GM12878 (cell line): ENCODE results near the gene ADCY6. TPM values are rescaled to one million over a fixed set of nuclear protein-coding genes. Genes with fewer than 3 reads are reported as not detected.

Source experiments
- ATAC-seq: fragments of 200-7000 bp; cut with Tn5 transposase; 3 replicates; pipeline ENCODE4 v1.9.1; 2020; ENCODE audit warnings: mild to moderate bottlenecking, moderate library complexity
- BruUV-seq: library from RNA; stranded (reverse); fragments of 400-500 nt; replicated peaks from 2 replicates; lab custom pipeline; 2021; lab: Mats Ljungman, UMichigan
- CTCF ChIA-PET: fragments of 300-600 bp; sonication (Branson Sonifier 250); formaldehyde crosslinking; extraction: SDS; loops from one replicate; lab custom pipeline; 2021; ENCODE audit warnings: inconsistent platforms; lab: Yijun Ruan, JAX
- POLR2A ChIA-PET: fragments of 350-600 bp; formaldehyde crosslinking; extraction: SDS; loops from one replicate; lab custom pipeline; 2021; ENCODE audit warnings: inconsistent platforms; lab: Charles Lee
- RAD21 ChIA-PET: fragments of 300-600 bp; sonication (Branson Sonifier 250); formaldehyde crosslinking; loops from one replicate; lab custom pipeline; 2023; ENCODE audit warnings: antibody characterized with exemption; ENCODE audit not compliant: unreplicated experiment; lab: Charles Lee
- SMC1A ChIA-PET: fragments of 300-600 bp; sonication (Branson Sonifier 250); formaldehyde crosslinking; loops from one replicate; lab custom pipeline; 2023; ENCODE audit not compliant: unreplicated experiment, uncharacterized antibody; lab: Charles Lee
- DNase-seq: peaks from one replicate; pipeline ENCODE4 v3.0.0-alpha.2; 2011; ENCODE audit warnings: low read depth, low spot score
- FAIRE-seq: peaks from 3 replicates; lab custom pipeline; 2011; peaks lifted over from hg19 to GRCh38; lab: Jason Lieb, UNC
- H2AFZ ChIP-seq: 2 replicates; pipeline ENCODE4 v1.6.0; 2011; ENCODE audit warnings: low read depth, low read length, control low read depth; ENCODE audit not compliant: control insufficient read depth
- H3K27ac ChIP-seq: 2 replicates; pipeline ENCODE4 v1.5.1; 2011; ENCODE audit warnings: control low read depth; ENCODE audit not compliant: control insufficient read depth, insufficient read depth
- H3K27me3 ChIP-seq, 2 experiments: replicated peaks in 1 of 2; 2 replicates each; pipeline versions ENCODE4 v1.6.0 to v1.6.1; 2011; ENCODE audit warnings: low read length in 1 of 2; ENCODE audit not compliant: control insufficient read depth in 2 of 2, insufficient read depth in 2 of 2
- H3K36me3 ChIP-seq, 2 experiments: 2 replicates each; pipeline ENCODE4 v1.5.1; 2011; ENCODE audit warnings: low read length in 1 of 2; ENCODE audit not compliant: control insufficient read depth in 2 of 2, insufficient read depth in 2 of 2
- H3K4me1 ChIP-seq: 2 replicates; pipeline ENCODE4 v1.6.1; 2011; ENCODE audit warnings: mild to moderate bottlenecking, low read length, moderate library complexity, mixed read lengths; ENCODE audit not compliant: control insufficient read depth, insufficient read depth
- H3K4me2 ChIP-seq: 2 replicates; pipeline ENCODE4 v1.6.0; 2011; ENCODE audit warnings: control low read depth; ENCODE audit not compliant: control insufficient read depth, insufficient read depth
- H3K4me3 ChIP-seq: fragments of 200-600 bp; sonication (generic); 2 replicates; pipeline ENCODE4 v1.5.1; 2016
- H3K79me2 ChIP-seq: 2 replicates; pipeline ENCODE4 v1.6.0; 2011; ENCODE audit warnings: low read length; ENCODE audit not compliant: control insufficient read depth, insufficient read depth
- H3K9ac ChIP-seq: 2 replicates; pipeline ENCODE4 v1.8.0; 2011; ENCODE audit warnings: low read length, control low read depth, mixed read lengths; ENCODE audit not compliant: control insufficient read depth, insufficient read depth
- H3K9me3 ChIP-seq: replicated peaks from 3 replicates; pipeline ENCODE4 v1.5.1; 2011; ENCODE audit warnings: mild to moderate bottlenecking, low read length; ENCODE audit not compliant: control insufficient read depth, insufficient read depth
- H4K20me1 ChIP-seq: 2 replicates; pipeline ENCODE4 v1.6.0; 2011; ENCODE audit not compliant: control insufficient read depth, insufficient read depth
- CREB1 ChIP-seq: IDR thresholded peaks from 2 replicates; pipeline ENCODE4 v1.6.1; 2012; ENCODE audit warnings: low read depth, mild to moderate bottlenecking, inconsistent platforms
- KDM1A ChIP-seq: fragments of 200-600 bp; sonication (generic); IDR thresholded peaks from 2 replicates; pipeline ENCODE4 v1.6.1; 2016; ENCODE audit warnings: borderline replicate concordance
- MEF2A ChIP-seq: IDR thresholded peaks from 2 replicates; pipeline ENCODE4 v1.6.1; 2011; ENCODE audit warnings: low read depth, mild to moderate bottlenecking, low read length, moderate library complexity; ENCODE audit not compliant: insufficient read depth
- MTA2 ChIP-seq: fragments of 450-650 bp; IDR thresholded peaks from 2 replicates; pipeline ENCODE4 v1.6.1; 2016; ENCODE audit warnings: low read depth, mild to moderate bottlenecking, moderate library complexity
- MYC ChIP-seq: IDR thresholded peaks from 2 replicates; pipeline ENCODE4 v1.6.1; 2011; ENCODE audit warnings: mild to moderate bottlenecking, low read length, moderate library complexity, inconsistent platforms; ENCODE audit not compliant: insufficient read depth, insufficient replicate concordance, insufficient read length, severe bottlenecking
- RCOR1 ChIP-seq: conservative IDR thresholded peaks from 2 replicates; pipeline ENCODE4 v1.6.1; 2012; ENCODE audit warnings: low read depth, low read length, improper control_type of control experiment
- RFX5 ChIP-seq: IDR thresholded peaks from 2 replicates; pipeline ENCODE4 v1.6.1; 2011; ENCODE audit warnings: low read depth, low read length, improper control_type of control experiment
- SMARCA5 ChIP-seq: fragments of 450-650 bp; IDR thresholded peaks from 2 replicates; pipeline ENCODE4 v1.6.1; 2017; ENCODE audit warnings: mild to moderate bottlenecking
- SP1 ChIP-seq: IDR thresholded peaks from one replicate; pipeline ENCODE4 v1.6.1; 2011; ENCODE audit warnings: low read depth, low read length
- SPI1 ChIP-seq: IDR thresholded peaks from 2 replicates; pipeline ENCODE4 v1.6.1; 2011; ENCODE audit warnings: low read depth, mild to moderate bottlenecking, low read length, moderate library complexity, borderline replicate concordance; ENCODE audit not compliant: insufficient read depth
- SUPT20H ChIP-seq: IDR thresholded peaks from 2 replicates; pipeline ENCODE4 v1.6.1; 2011; ENCODE audit warnings: low read depth, mild to moderate bottlenecking, low read length, moderate library complexity, borderline replicate concordance; ENCODE audit not compliant: control insufficient read depth
- TCF12 ChIP-seq: IDR thresholded peaks from 2 replicates; pipeline ENCODE4 v1.6.1; 2011; ENCODE audit warnings: low read depth, mild to moderate bottlenecking, low read length
- ZNF274 ChIP-seq: IDR thresholded peaks from one replicate; pipeline ENCODE4 v1.8.0; 2011; ENCODE audit not compliant: insufficient read length, insufficient read depth
- WGBS: methylation state at CpG from one replicate; pipeline ENCODE4 v1.1.6; 2016; ENCODE audit warnings: low lambda C conversion rate; ENCODE audit not compliant: insufficient replicate concordance, insufficient coverage; ENCODE audit errors: missing lambda C conversion rate; 5-methylcytosine and 5-hydroxymethylcytosine counted together
- in situ Hi-C: fragments of 300-500 bp; cut with MboI; formaldehyde crosslinking; loops from 9 replicates; pipeline ENCODE4 v1.14.3; 2018; ENCODE audit warnings: mixed read lengths
- intact Hi-C: fragments of 100-400 bp; cut with micrococcal nuclease; formaldehyde crosslinking; loops from one replicate; pipeline ENCODE4 v1.14.2; 2022; ENCODE audit not compliant: unreplicated experiment
- polyA plus RNA-seq, 11 experiments: library from polyadenylated mRNA; depleted of rRNA in 4 of 11; unstranded in 6 of 11; stranded (reverse) in 5 of 11; fragments of >200 nt; fragmentation: Nextera tagmentation in 4 of 11; fragmentation: Illumina TruSeq in 1 of 11; extraction: Ambion mirVana in 4 of 11; extraction: Trizol in 1 of 11; gene quantifications; 1 replicate in 1 of 11; 2 replicates in 10 of 11; pipeline versions ENCODE4 v1.2.1 to v1.2.3, GENCODE V29; 2011 to 2016; ENCODE audit warnings: inconsistent platforms in 2 of 11, missing spikeins in 2 of 11, low read depth in 1 of 11
- total RNA-seq, 4 experiments: library from RNA; depleted of rRNA in 3 of 4; stranded (reverse); fragments of >200 nt in 3 of 4; fragmentation: Illumina TruSeq in 1 of 4; extraction: Trizol in 1 of 4; gene quantifications; 2 replicates each; pipeline versions ENCODE4 v1.2.1 to v1.2.3, GENCODE V29; 2013 to 2021
- TF ChIP-seq, protein P1 (sequence below): fragments of 450-650 bp; formaldehyde crosslinking; IDR thresholded peaks from 2 replicates; pipeline ENCODE4 v1.5.0; 2022; ENCODE audit warnings: mild to moderate bottlenecking, missing genetic modification characterization
- TF ChIP-seq, protein P2 (sequence below): fragments of 450-650 bp; IDR thresholded peaks from 2 replicates; pipeline ENCODE4 v1.6.1; 2016; ENCODE audit warnings: mild to moderate bottlenecking
- TF ChIP-seq, protein P3 (sequence below): fragments of 450-650 bp; formaldehyde crosslinking; IDR thresholded peaks from 2 replicates; pipeline ENCODE4 v1.4.0; 2022; ENCODE audit warnings: mild to moderate bottlenecking, moderate library complexity

Gene ADCY6
- total and polyA plus RNA-seq, 10 of the 15 experiments (the other 5 are each of a cell fraction or from before 2014, with no cell fraction given): 0.03 to 2.0 (median 0.14) TPM; not detected in 1

DNA sequence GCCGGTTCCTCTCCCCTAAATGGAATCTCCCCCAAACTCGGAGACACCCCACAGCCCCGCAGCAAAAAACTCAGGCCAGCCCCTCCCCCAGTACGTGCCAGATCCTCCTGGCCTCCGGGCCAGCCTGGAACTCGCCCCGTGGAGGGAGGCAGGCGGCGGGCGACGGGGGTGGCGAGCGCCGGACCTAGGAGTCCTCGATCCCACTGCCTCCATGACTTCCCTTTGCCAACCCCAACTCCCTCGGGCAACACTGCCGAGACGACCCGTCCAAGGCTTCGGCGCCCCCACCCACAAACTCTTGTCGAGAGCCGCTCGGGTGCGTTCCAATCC, 400 bp downstream of the ADCY6 start:
- Histone ChIP-seq H3K4me1 (no peaks in the 10 kb centered on the region), H3K4me3 (no peak overlapping the region), H3K79me2 (no peaks in the 10 kb centered on the region), H4K20me1 (no peaks in the 10 kb centered on the region), H3K27me3 (no peaks in the 10 kb centered on the region), H3K9me3 (no peaks in the 10 kb centered on the region), H3K27ac (no peak overlapping the region), H3K4me2 (no peak overlapping the region), H2AFZ (no peak overlapping the region), H3K36me3 (no peaks in the 10 kb centered on the region), H3K9ac (no peak overlapping the region)
- intact Hi-C loops: no loop called here
- DNase-seq: no peak
- peak; percentile 9 for ATAC-seq
- CTCF ChIA-PET: interaction anchor here (0.6 to 3.0 kb wide), 3 partner anchors 27 to 66 kb away, joined by 3 to 31 read pairs (median 17); no protein-coding TSS in a partner anchor
- SMC1A ChIA-PET: interaction anchor here (1.8 to 2.3 kb wide), 2 partner anchors 28 to 36 kb away, joined by 4 to 14 read pairs; no protein-coding TSS in a partner anchor
- in situ Hi-C loops: no loop called here
- 2% methylated on average over 25 of the region's 25 CpGs for WGBS
- FAIRE-seq: no peak
- BruUV-seq: no TSS peak
- RAD21 ChIA-PET: interaction anchor here (1.1 to 2.1 kb wide), 3 partner anchors 35 to 168 kb away, joined by 3 to 16 read pairs (median 5); no protein-coding TSS in a partner anchor
- POLR2A ChIA-PET: interaction anchor here (0.6 to 2.2 kb wide), 2 partner anchors 10 to 35 kb away, joined by 3 to 9 read pairs; no protein-coding TSS in a partner anchor
- TF ChIP-seq MTA2 (no peak), SMARCA5 (no peak), MYC (no peak), RFX5 (no peak), CREB1 (no peak), RCOR1 (no peak), MEF2A (no peak), SP1 (no peak), TCF12 (no peak), KDM1A (no peak), ZNF274 (no peak), SUPT20H (no peak), SPI1 (no peak)
- TF ChIP-seq, protein P1, sequence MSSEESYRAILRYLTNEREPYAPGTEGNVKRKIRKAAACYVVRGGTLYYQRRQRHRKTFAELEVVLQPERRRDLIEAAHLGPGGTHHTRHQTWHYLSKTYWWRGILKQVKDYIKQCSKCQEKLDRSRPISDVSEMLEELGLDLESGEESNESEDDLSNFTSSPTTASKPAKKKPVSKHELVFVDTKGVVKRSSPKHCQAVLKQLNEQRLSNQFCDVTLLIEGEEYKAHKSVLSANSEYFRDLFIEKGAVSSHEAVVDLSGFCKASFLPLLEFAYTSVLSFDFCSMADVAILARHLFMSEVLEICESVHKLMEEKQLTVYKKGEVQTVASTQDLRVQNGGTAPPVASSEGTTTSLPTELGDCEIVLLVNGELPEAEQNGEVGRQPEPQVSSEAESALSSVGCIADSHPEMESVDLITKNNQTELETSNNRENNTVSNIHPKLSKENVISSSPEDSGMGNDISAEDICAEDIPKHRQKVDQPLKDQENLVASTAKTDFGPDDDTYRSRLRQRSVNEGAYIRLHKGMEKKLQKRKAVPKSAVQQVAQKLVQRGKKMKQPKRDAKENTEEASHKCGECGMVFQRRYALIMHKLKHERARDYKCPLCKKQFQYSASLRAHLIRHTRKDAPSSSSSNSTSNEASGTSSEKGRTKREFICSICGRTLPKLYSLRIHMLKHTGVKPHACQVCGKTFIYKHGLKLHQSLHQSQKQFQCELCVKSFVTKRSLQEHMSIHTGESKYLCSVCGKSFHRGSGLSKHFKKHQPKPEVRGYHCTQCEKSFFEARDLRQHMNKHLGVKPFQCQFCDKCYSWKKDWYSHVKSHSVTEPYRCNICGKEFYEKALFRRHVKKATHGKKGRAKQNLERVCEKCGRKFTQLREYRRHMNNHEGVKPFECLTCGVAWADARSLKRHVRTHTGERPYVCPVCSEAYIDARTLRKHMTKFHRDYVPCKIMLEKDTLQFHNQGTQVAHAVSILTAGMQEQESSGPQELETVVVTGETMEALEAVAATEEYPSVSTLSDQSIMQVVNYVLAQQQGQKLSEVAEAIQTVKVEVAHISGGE: no peak
- TF ChIP-seq, protein P2, sequence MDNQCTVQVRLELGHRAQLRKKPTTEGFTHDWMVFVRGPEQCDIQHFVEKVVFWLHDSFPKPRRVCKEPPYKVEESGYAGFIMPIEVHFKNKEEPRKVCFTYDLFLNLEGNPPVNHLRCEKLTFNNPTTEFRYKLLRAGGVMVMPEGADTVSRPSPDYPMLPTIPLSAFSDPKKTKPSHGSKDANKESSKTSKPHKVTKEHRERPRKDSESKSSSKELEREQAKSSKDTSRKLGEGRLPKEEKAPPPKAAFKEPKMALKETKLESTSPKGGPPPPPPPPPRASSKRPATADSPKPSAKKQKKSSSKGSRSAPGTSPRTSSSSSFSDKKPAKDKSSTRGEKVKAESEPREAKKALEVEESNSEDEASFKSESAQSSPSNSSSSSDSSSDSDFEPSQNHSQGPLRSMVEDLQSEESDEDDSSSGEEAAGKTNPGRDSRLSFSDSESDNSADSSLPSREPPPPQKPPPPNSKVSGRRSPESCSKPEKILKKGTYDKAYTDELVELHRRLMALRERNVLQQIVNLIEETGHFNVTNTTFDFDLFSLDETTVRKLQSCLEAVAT: no peak
- TF ChIP-seq, protein P3, sequence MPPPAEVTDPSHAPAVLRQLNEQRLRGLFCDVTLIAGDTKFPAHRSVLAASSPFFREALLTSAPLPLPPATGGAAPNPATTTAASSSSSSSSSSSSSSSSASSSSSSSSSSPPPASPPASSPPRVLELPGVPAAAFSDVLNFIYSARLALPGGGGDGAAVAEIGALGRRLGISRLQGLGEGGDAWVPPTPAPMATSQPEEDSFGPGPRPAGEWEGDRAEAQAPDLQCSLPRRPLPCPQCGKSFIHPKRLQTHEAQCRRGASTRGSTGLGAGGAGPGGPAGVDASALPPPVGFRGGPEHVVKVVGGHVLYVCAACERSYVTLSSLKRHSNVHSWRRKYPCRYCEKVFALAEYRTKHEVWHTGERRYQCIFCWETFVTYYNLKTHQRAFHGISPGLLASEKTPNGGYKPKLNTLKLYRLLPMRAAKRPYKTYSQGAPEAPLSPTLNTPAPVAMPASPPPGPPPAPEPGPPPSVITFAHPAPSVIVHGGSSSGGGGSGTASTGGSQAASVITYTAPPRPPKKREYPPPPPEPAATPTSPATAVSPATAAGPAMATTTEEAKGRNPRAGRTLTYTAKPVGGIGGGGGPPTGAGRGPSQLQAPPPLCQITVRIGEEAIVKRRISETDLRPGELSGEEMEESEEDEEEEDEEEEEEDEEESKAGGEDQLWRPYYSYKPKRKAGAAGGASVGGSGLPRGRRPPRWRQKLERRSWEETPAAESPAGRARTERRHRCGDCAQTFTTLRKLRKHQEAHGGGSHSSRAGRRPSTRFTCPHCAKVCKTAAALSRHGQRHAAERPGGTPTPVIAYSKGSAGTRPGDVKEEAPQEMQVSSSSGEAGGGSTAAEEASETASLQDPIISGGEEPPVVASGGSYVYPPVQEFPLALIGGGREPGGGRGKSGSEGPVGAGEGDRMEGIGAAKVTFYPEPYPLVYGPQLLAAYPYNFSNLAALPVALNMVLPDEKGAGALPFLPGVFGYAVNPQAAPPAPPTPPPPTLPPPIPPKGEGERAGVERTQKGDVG (CRISPR knock-in tag): no peak
